Right lobe of liver (tissue), 4 donors: ENCODE results near the gene ZFAND2B.

Experiments used
- CTCF ChIP-seq, 4 donors: fragments of 200-600 bp in 3 of 4; fragments of 450-650 bp in 1 of 4; IDR thresholded peaks; one replicate each; pipeline versions ENCODE4 v1.5.1 to v1.8.0; 2016 to 2022; ENCODE audit warnings: antibody characterized with exemption in 4 of 4, mild to moderate bottlenecking in 2 of 4
- POLR2A ChIP-seq: fragments of 450-650 bp; IDR thresholded peaks from one replicate; pipeline ENCODE4 v1.6.1; 2017; ENCODE audit warnings: antibody characterized with exemption, mild to moderate bottlenecking
- donor health status: DM: no; HTN: no; CAD: no.
- donor health status: DM: no; HTN: no; CAD: no.
- donor health status: DM: no; HTN: yes; CAD: no.

GRCh38 chr2:219173176-219173575 is 33.4 kb upstream of the ZFAND2B start:
- TF ChIP-seq CTCF (IDR thresholded peaks at IDR 0.05) (no peak), POLR2A (no peak)
